Heart left ventricle (tissue), 16 donors: ENCODE data around the gene NUP50. TPM values are rescaled to one million over a fixed set of nuclear protein-coding genes. Genes with fewer than 3 reads are reported as not detected.

Source experiments
- ATAC-seq, 4 donors: fragments of 200-7000 bp; cut with Tn5 transposase; one replicate each; pipeline ENCODE4 v1.9.1; 2020 to 2022; ENCODE audit warnings: moderate library complexity in 4 of 4, mild to moderate bottlenecking in 3 of 4, moderate number of reproducible peaks in 1 of 4
- DNase-seq, 5 donors: peaks; one replicate each; pipeline ENCODE4 v3.0.0-alpha.2; 2020
- H3K27ac ChIP-seq, 12 donors: fragments of 200-600 bp; sonication (generic) in 4 of 12; one replicate each; pipeline versions ENCODE4 v1.5.0 to v1.8.0; 2016 to 2022; ENCODE audit warnings: mild to moderate bottlenecking in 2 of 12
- H3K27me3 ChIP-seq, 9 donors: fragments of 200-600 bp; sonication (generic) in 2 of 9; one replicate each; pipeline versions ENCODE4 v1.5.1 to v1.8.0; 2016 to 2022; ENCODE audit warnings: mild to moderate bottlenecking in 3 of 9
- H3K36me3 ChIP-seq, 9 donors: fragments of 200-600 bp; sonication (generic) in 2 of 9; one replicate each; pipeline versions ENCODE4 v1.5.0 to v1.8.0; 2018 to 2022; ENCODE audit warnings: mild to moderate bottlenecking in 2 of 9
- H3K4me1 ChIP-seq, 12 donors: fragments of 200-600 bp; sonication (generic) in 4 of 12; one replicate each; pipeline versions ENCODE4 v1.5.0 to v1.8.0; 2016 to 2022; ENCODE audit warnings: mild to moderate bottlenecking in 3 of 12
- H3K4me3 ChIP-seq, 12 donors: fragments of 200-600 bp; sonication (generic) in 4 of 12; one replicate each; pipeline versions ENCODE4 v1.5.0 to v1.8.0; 2017 to 2022; ENCODE audit warnings: mild to moderate bottlenecking in 9 of 12, moderate library complexity in 4 of 12
- H3K9me3 ChIP-seq, 12 donors: fragments of 200-600 bp; sonication (generic) in 4 of 12; one replicate each; pipeline versions ENCODE4 v1.5.0 to v1.8.0; 2016 to 2022; ENCODE audit warnings: mild to moderate bottlenecking in 1 of 12
- CTCF ChIP-seq, 12 donors: fragments of 200-600 bp; sonication (generic) in 4 of 12; IDR thresholded peaks; one replicate each; pipeline versions ENCODE4 v1.5.0 to v1.8.0; 2018 to 2022; ENCODE audit warnings: antibody characterized with exemption in 12 of 12, mild to moderate bottlenecking in 5 of 12
- POLR2A ChIP-seq, 2 donors: fragments of 450-650 bp; IDR thresholded peaks; one replicate each; pipeline ENCODE4 v1.6.1; 2017; ENCODE audit warnings: antibody characterized with exemption in 2 of 2, mild to moderate bottlenecking in 2 of 2, moderate library complexity in 2 of 2
- WGBS, 4 donors: extraction: QIAGEN DNeasy Blood & Tissue Kit in 2 of 4; methylation state at CpG; one replicate each; pipeline versions ENCODE4 v1.1.5 to v1.1.7; 2013 to 2018; 5-methylcytosine and 5-hydroxymethylcytosine counted together
- intact Hi-C, 10 donors: fragments of 100-400 bp; cut with DNase I; formaldehyde crosslinking; loops; one replicate each; pipeline versions ENCODE4 v1.11.1 to v1.14.2; 2022
- polyA plus RNA-seq, 2 donors: library from polyadenylated mRNA; stranded (reverse); fragments of 200-250 nt; gene quantifications; one replicate each; pipeline ENCODE4 v1.2.3, GENCODE V29; 2013
- total RNA-seq, 9 donors: library from RNA; depleted of rRNA in 2 of 9; stranded (reverse); fragments of >200 nt in 2 of 9; fragmentation: NEBNext Ultra II Directional in 3 of 9; extraction: Animal tissue kit (Norgen Biotek cat#: 25700) in 3 of 9; gene quantifications; one replicate each; pipeline versions ENCODE4 v1.1.0 to v1.2.4, GENCODE V29; 2016 to 2023
- donor health status: ischemic (EF 13 %, LVEDD 7.1; RV severe dilation, severe dysfunction).
- donor health status: healthy with polysubstance abuse.
- donor health status: DM: no; HTN: yes; CAD: no.
- donor health status: DM: no; HTN: no; CAD: no.
- donor health status: ischemic (EF 25% LVEDD 6.9; RV normal size, moderate dysfunction).
- donor health status: ischemic (EF 25% LVEDD 5.7; RV mildly dilated, moderate dysfunction).
- donor health status: healthy.
- donor health status: DM: yes; HTN: yes; CAD: no.
- donor health status: ischemic (EF 35%, LVEDD 5.7; RV mildly dilated, moderate dysfunction).
- donor health status: nonischemic (EF 11% LVEDD 7.7; RV severe dilation, severe dysfunction).
- donor health status: DM: yes; HTN: yes; CAD: no.
- donor health status: PGD.
- donor health status: ischemic (EF 29% LVEDD 5.4; RV normal size, mild dysfunction).
- donor health status: nonischemic (EF 23%, LVEDD 6.1; RV moderate dilation, normal function).

The NUP50 gene
- total and polyA plus RNA-seq, 11 donors: 5.8 to 42.6 (median 14.1) TPM

DNA sequence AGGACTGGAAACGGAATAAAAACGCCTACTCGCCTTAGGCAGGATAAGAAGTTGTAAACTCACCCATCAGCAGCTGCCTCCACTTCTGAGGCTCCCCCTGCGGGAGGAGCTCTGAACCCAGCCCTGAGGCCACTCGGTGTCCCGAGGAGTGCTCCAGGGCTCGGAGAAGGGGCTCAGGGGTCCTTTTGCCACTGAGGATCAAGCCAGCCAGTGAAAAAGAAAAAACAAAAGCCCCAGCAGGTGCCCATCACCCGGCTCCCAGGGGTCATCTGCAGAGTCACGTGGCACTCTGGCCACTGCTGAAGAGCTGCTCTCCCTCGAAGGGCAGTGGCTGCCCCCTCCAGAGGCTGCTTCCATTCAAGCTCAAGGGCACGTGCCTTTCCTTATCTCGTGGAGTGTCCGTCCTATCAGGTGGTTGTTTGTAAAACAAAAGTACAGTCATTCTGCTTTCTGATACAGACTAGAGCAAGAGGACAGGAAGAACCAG is 29.0 kb downstream of the NUP50 start:
- TF ChIP-seq POLR2A (IDR thresholded peaks at IDR 0.05): no peak
- no peak for TF ChIP-seq CTCF (IDR thresholded peaks at IDR 0.05)
- peak in 3 of 4 donors; percentile 25 to 37 (median 28) for ATAC-seq
- no peak overlapping the region for H3K4me3 ChIP-seq
- no peak overlapping the region for H3K27ac ChIP-seq
- DNase-seq: no peak
- 41 to 44% (median 43%) methylated on average over 9 to 13 of the region's 13 CpGs for WGBS, 4 donors
- peaks cover 0 to 12% (median 0%) of the 10 kb centered on the region in 12 donors for H3K4me1 ChIP-seq
- intact Hi-C loops: no loop called here
- peaks cover 0 to 43% (median 16%) of the 10 kb centered on the region in 9 donors for H3K36me3 ChIP-seq
- no peaks in the 10 kb centered on the region for H3K9me3 ChIP-seq
- H3K27me3 ChIP-seq: no peaks in the 10 kb centered on the region

DNA sequence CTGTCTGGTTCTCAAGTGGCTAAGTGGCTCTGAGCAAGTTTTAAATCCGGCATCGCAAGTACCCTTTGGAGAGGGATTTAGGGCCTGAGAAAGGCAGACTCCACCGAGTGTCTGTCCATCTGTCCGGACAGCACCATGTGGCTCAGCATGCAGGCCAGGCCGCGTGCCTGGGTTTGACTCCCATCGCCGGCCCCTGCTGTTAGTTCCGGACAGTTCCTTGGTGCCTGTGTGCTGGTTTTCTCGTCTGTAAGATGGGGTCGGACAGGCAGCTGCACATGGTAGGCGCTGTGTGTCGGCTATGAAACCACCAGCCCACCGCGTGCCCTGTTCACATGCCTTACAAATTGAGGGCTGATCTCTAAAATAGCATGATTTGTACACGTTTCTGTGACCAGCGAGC is 31.0 kb downstream of the NUP50 start:
- TF ChIP-seq POLR2A (IDR thresholded peaks at IDR 0.05): no peak
- no peak for TF ChIP-seq CTCF (IDR thresholded peaks at IDR 0.05)
- intact Hi-C loops: no loop called here
- ATAC-seq (no peak), DNase-seq (no peak)
- Histone ChIP-seq H3K36me3 (peaks cover 0 to 44% (median 19%) of the 10 kb centered on the region in 9 donors), H3K9me3 (no peaks in the 10 kb centered on the region), H3K4me3 (no peak overlapping the region), H3K27ac (no peak overlapping the region), H3K4me1 (peaks cover 0 to 12% (median 0%) of the 10 kb centered on the region in 12 donors), H3K27me3 (no peaks in the 10 kb centered on the region)
- 91 to 95% (median 92%) methylated on average over 15 to 17 of the region's 17 CpGs for WGBS, 4 donors

GRCh38 chr22:45195616-45196015 is 31.9 kb downstream of the NUP50 start:
- H3K4me3 ChIP-seq: no peak overlapping the region
- TF ChIP-seq POLR2A (IDR thresholded peaks at IDR 0.05): no peak
- no peak for TF ChIP-seq CTCF (IDR thresholded peaks at IDR 0.05)
- intact Hi-C loops: no loop called here
- peaks cover 0 to 54% (median 19%) of the 10 kb centered on the region in 9 donors for H3K36me3 ChIP-seq
- H3K4me1 ChIP-seq: peaks cover 0 to 12% (median 0%) of the 10 kb centered on the region in 12 donors
- ATAC-seq (no peak), DNase-seq (no peak)
- H3K9me3 ChIP-seq: no peaks in the 10 kb centered on the region
- 92 to 99% (median 97%) methylated on average over 7 of the region's 7 CpGs for WGBS, 4 donors
- no peak overlapping the region for H3K27ac ChIP-seq
- H3K27me3 ChIP-seq: no peaks in the 10 kb centered on the region

DNA sequence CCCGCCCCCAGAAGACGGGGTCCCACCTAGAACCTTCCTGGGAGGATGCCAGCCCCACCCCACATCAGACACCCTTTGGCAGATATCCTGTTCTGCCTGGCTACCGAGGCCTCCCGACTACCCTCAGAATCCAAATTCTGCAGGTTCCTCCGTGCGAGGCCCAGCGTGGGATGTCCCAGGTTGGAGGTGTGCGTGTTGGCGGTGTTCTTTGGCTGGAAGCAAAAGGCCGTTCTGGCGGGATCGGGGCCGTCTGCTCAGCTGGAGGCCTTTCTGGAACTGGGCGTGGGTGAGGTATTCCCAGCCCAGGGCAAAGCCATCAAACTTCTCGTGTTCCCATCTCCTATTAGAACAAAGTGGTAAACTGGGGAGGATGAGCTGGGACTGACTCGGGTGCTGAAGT is 32.6 kb downstream of the NUP50 start:
- Histone ChIP-seq H3K4me3 (no peak overlapping the region), H3K4me1 (peaks cover 0 to 12% (median 0%) of the 10 kb centered on the region in 12 donors), H3K36me3 (peaks cover 0 to 60% (median 19%) of the 10 kb centered on the region in 9 donors), H3K27me3 (no peaks in the 10 kb centered on the region), H3K9me3 (no peaks in the 10 kb centered on the region), H3K27ac (no peak overlapping the region)
- intact Hi-C loops: no loop called here
- ATAC-seq (no peak), DNase-seq (no peak)
- WGBS, 4 donors: 94 to 96% (median 95%) methylated on average over 16 of the region's 16 CpGs
- TF ChIP-seq CTCF (IDR thresholded peaks at IDR 0.05): no peak
- TF ChIP-seq POLR2A (IDR thresholded peaks at IDR 0.05): no peak
